ENCODE data around the gene FERMT3. TPM values are rescaled to one million over a fixed set of nuclear protein-coding genes. Genes with fewer than 3 reads are reported as not detected.
A peak's percentile ranks its signal among the peaks of the same experiment; 100 is the strongest.

FERMT3 gene
- total and polyA plus RNA-seq, 4 donors: 3.4 to 47.2 (median 9.7) TPM

GRCh38 chr11:64251016-64251752, 44.7 kb downstream of the FERMT3 start, which contains the start of gene PLCB3:
TSS of gene PLCB3 (plus strand) at chr11:64251530. CDS start at chr11:64251650, 120 bp downstream.
- Histone ChIP-seq H3K27ac (ENCODE audit: low read depth in 1 of 2, low read length in 2 of 2) (no peak within 1 kb of the TSS), H3K4me3 (ENCODE audit: low read depth in 1 of 3, low read length in 3 of 3) (peak within 1 kb of the TSS; percentile 36 to 67 (median 51)), H3K9me3 (ENCODE audit: control insufficient read depth in 4 of 4, low read length in 3 of 4) (no peaks in the 10 kb centered on the region), H3K9ac (ENCODE audit: low read depth in 1 of 2, low read length in 2 of 2) (peak within 1 kb of the TSS in 1 of 2 donors; percentile 63), H3K36me3 (ENCODE audit: control insufficient read depth in 4 of 4, insufficient read depth in 3 of 4, low read depth in 1 of 4, low read length in 3 of 4) (peaks cover 0 to 3% (median under 1%) of the 10 kb centered on the region in 4 donors), H3K27me3 (ENCODE audit: control insufficient read depth in 4 of 4, insufficient read depth in 4 of 4, low read length in 3 of 4) (no peaks in the 10 kb centered on the region), H3K4me1 (ENCODE audit: control insufficient read depth in 4 of 4, insufficient read depth in 4 of 4, low read length in 3 of 4) (peaks cover 10 to 49% (median 38%) of the 10 kb centered on the region in 4 donors)
- TF ChIP-seq RAD21 (IDR thresholded peaks at IDR 0.05) (peak in 1 of 2 donors; percentile 38), JUND (IDR thresholded peaks at IDR 0.05) (no peak)
- TF ChIP-seq, protein P1, sequence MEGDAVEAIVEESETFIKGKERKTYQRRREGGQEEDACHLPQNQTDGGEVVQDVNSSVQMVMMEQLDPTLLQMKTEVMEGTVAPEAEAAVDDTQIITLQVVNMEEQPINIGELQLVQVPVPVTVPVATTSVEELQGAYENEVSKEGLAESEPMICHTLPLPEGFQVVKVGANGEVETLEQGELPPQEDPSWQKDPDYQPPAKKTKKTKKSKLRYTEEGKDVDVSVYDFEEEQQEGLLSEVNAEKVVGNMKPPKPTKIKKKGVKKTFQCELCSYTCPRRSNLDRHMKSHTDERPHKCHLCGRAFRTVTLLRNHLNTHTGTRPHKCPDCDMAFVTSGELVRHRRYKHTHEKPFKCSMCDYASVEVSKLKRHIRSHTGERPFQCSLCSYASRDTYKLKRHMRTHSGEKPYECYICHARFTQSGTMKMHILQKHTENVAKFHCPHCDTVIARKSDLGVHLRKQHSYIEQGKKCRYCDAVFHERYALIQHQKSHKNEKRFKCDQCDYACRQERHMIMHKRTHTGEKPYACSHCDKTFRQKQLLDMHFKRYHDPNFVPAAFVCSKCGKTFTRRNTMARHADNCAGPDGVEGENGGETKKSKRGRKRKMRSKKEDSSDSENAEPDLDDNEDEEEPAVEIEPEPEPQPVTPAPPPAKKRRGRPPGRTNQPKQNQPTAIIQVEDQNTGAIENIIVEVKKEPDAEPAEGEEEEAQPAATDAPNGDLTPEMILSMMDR (IDR thresholded peaks at IDR 0.05; ENCODE audit: low read depth, low read length, missing input control): peak; percentile 76
- peak; percentile 84 for DNase-seq (ENCODE audit: low spot score)
- WGBS: 1% methylated on average over 75 of the region's 75 CpGs

- peaks cover 10 to 49% (median 38%) of the 10 kb centered on the region in 4 donors for H3K4me1 ChIP-seq (ENCODE audit: control insufficient read depth in 4 of 4, insufficient read depth in 4 of 4, low read length in 3 of 4)
- peak overlapping the region; percentile 36 to 67 (median 51) for H3K4me3 ChIP-seq (ENCODE audit: low read depth in 1 of 3, low read length in 3 of 3)
- 2% methylated on average over 18 of the region's 18 CpGs for WGBS
- no peaks in the 10 kb centered on the region for H3K27me3 ChIP-seq (ENCODE audit: control insufficient read depth in 4 of 4, insufficient read depth in 4 of 4, low read length in 3 of 4)
- H3K9ac ChIP-seq (ENCODE audit: low read depth in 1 of 2, low read length in 2 of 2): peak overlapping the region in 1 of 2 donors; percentile 63
- no peak overlapping the region for H3K27ac ChIP-seq (ENCODE audit: low read depth in 1 of 2, low read length in 2 of 2)
- DNase-seq (ENCODE audit: low spot score): no peak
- no peak for TF ChIP-seq JUND (IDR thresholded peaks at IDR 0.05)
- TF ChIP-seq, protein P2, sequence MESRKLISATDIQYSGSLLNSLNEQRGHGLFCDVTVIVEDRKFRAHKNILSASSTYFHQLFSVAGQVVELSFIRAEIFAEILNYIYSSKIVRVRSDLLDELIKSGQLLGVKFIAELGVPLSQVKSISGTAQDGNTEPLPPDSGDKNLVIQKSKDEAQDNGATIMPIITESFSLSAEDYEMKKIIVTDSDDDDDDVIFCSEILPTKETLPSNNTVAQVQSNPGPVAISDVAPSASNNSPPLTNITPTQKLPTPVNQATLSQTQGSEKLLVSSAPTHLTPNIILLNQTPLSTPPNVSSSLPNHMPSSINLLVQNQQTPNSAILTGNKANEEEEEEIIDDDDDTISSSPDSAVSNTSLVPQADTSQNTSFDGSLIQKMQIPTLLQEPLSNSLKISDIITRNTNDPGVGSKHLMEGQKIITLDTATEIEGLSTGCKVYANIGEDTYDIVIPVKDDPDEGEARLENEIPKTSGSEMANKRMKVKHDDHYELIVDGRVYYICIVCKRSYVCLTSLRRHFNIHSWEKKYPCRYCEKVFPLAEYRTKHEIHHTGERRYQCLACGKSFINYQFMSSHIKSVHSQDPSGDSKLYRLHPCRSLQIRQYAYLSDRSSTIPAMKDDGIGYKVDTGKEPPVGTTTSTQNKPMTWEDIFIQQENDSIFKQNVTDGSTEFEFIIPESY (IDR thresholded peaks at IDR 0.05): no peak
- TF ChIP-seq HNF4A (conservative IDR thresholded peaks at IDR 0.05): no peak
- no peak for TF ChIP-seq FOXA2 (IDR thresholded peaks at IDR 0.05)
- TF ChIP-seq TAF1 (conservative IDR thresholded peaks at IDR 0.05): no peak
- no peak for TF ChIP-seq ATF3 (IDR thresholded peaks at IDR 0.05)
- TF ChIP-seq, protein P1 (IDR thresholded peaks at IDR 0.05; ENCODE audit: low read depth, low read length, missing input control): no peak
- TF ChIP-seq REST (IDR thresholded peaks at IDR 0.05): no peak
- TF ChIP-seq RXRA (IDR thresholded peaks at IDR 0.05): no peak
- no peak for TF ChIP-seq FOXA1 (IDR thresholded peaks at IDR 0.05)
- no peak for TF ChIP-seq RAD21 (IDR thresholded peaks at IDR 0.05)
- TF ChIP-seq YY1 (IDR thresholded peaks at IDR 0.05): no peak
- TF ChIP-seq NR2F2 (IDR thresholded peaks at IDR 0.05): no peak
- no peak for TF ChIP-seq SP1 (IDR thresholded peaks at IDR 0.05)
- no peak for TF ChIP-seq HNF4G (IDR thresholded peaks at IDR 0.05)
- H3K36me3 ChIP-seq (ENCODE audit: control insufficient read depth in 4 of 4, insufficient read depth in 3 of 4, low read depth in 1 of 4, low read length in 3 of 4): peaks cover 0 to 8% (median 3%) of the 10 kb centered on the region in 4 donors
- H3K9me3 ChIP-seq (ENCODE audit: control insufficient read depth in 4 of 4, low read length in 3 of 4): no peaks in the 10 kb centered on the region
These were observed 45.2 kb downstream of the FERMT3 start for GRCh38 chr11:64251753-64252002.
